B cell (primary cell): ENCODE data around the gene RHOA. TPM values are rescaled to one million over a fixed set of nuclear protein-coding genes. Genes with fewer than 3 reads are reported as not detected.

ENCODE experiments used
- ATAC-seq: fragments of 200-7000 bp; cut with Tn5 transposase; one replicate; pipeline ENCODE4 v1.10.0; 2021; ENCODE audit warnings: low read depth, mild to moderate bottlenecking, moderate number of reproducible peaks, moderate library complexity
- CTCF ChIA-PET: fragments of 350-600 bp; sonication (Branson Sonifier 250); formaldehyde crosslinking; loops from one replicate; lab custom pipeline; 2021; ENCODE audit warnings: antibody characterized with exemption, inconsistent platforms; lab: Charles Lee
- POLR2A ChIA-PET: fragments of 350-600 bp; sonication (Branson Sonifier 250); formaldehyde crosslinking; loops from one replicate; lab custom pipeline; 2021; ENCODE audit warnings: antibody characterized with exemption; lab: Charles Lee
- DNase-seq: peaks from one replicate; pipeline ENCODE4 v3.0.0; 2013
- H2AFZ ChIP-seq: 2 replicates; pipeline ENCODE4 v1.6.1; 2012; ENCODE audit warnings: mild to moderate bottlenecking, low read depth, low read length; ENCODE audit not compliant: insufficient read depth, poor library complexity, severe bottlenecking
- H3K27ac ChIP-seq, 2 donors: 1 replicate in 1 of 2; 2 replicates in 1 of 2; pipeline ENCODE4 v1.5.1; 2012 to 2013; ENCODE audit warnings: low read length in 2 of 2, mild to moderate bottlenecking in 2 of 2, moderate library complexity in 1 of 2
- H3K27me3 ChIP-seq, 4 experiments: fragments of 200-600 bp in 1 of 4; sonication (generic) in 1 of 4; replicated peaks in 1 of 4; 1 replicate in 2 of 4; 2 replicates in 2 of 4; pipeline versions ENCODE4 v1.6.1 to v1.7.0; 2013 to 2016; ENCODE audit warnings: low read length in 3 of 4, mild to moderate bottlenecking in 2 of 4, mixed read lengths in 1 of 4, moderate library complexity in 1 of 4; ENCODE audit not compliant: insufficient read depth in 4 of 4, control insufficient read depth in 3 of 4; ENCODE audit errors: control extremely low read depth in 1 of 4
- H3K36me3 ChIP-seq, 2 experiments: replicated peaks in 1 of 2; 1 replicate in 1 of 2; 2 replicates in 1 of 2; pipeline versions ENCODE4 v1.6.1 to v1.7.1; 2013; ENCODE audit warnings: low read length in 1 of 2; ENCODE audit not compliant: insufficient read depth in 2 of 2, control insufficient read depth in 1 of 2; ENCODE audit errors: control extremely low read depth in 1 of 2, extremely low read depth in 1 of 2
- H3K4me1 ChIP-seq, 2 donors: fragments of 200-600 bp in 1 of 2; sonication (generic) in 1 of 2; 1 replicate in 1 of 2; 2 replicates in 1 of 2; pipeline versions ENCODE4 v1.5.1 to v1.6.1; 2013 to 2017; ENCODE audit warnings: low read length in 2 of 2; ENCODE audit not compliant: control insufficient read depth in 2 of 2, insufficient read depth in 2 of 2
- H3K4me2 ChIP-seq: replicated peaks from 2 replicates; pipeline ENCODE3; 2012; ENCODE audit warnings: mild to moderate bottlenecking, low read depth, low read length; ENCODE audit not compliant: poor library complexity, severe bottlenecking
- H3K4me3 ChIP-seq, 5 experiments: fragments of 200-600 bp in 1 of 5; sonication (generic) in 1 of 5; 1 replicate in 3 of 5; 2 replicates in 2 of 5; pipeline versions ENCODE4 v1.5.1 to v1.7.0; 2011 to 2016; ENCODE audit warnings: low read length in 4 of 5, mild to moderate bottlenecking in 4 of 5, low read depth in 2 of 5, control low read depth in 1 of 5, moderate library complexity in 1 of 5; ENCODE audit not compliant: insufficient read depth in 1 of 5; ENCODE audit errors: control extremely low read depth in 1 of 5, extremely low read depth in 1 of 5
- H3K79me2 ChIP-seq: fragments of 200-600 bp; sonication (generic); one replicate; pipeline ENCODE4 v1.6.0; 2016; ENCODE audit warnings: low read length; ENCODE audit not compliant: control insufficient read depth, insufficient read depth
- H3K9ac ChIP-seq: fragments of 200-600 bp; sonication (generic); 2 replicates; pipeline ENCODE4 v1.6.1; 2017; ENCODE audit warnings: mild to moderate bottlenecking, low read length, moderate library complexity
- H3K9me3 ChIP-seq, 3 donors: one replicate each; pipeline versions ENCODE4 v1.6.1 to v1.7.1; 2013; ENCODE audit warnings: low read length in 2 of 3; ENCODE audit not compliant: control insufficient read depth in 2 of 3, insufficient read depth in 1 of 3; ENCODE audit errors: control extremely low read depth in 1 of 3
- H4K20me1 ChIP-seq: 2 replicates; pipeline ENCODE4 v1.6.0; 2012; ENCODE audit warnings: mild to moderate bottlenecking, low read length; ENCODE audit not compliant: insufficient read depth, control insufficient read depth, poor library complexity, severe bottlenecking
- H3K27ac Mint-ChIP-seq: one replicate; pipeline ENCODE4 v1.8.0; 2021; ENCODE audit warnings: mixed read lengths
- H3K27me3 Mint-ChIP-seq: one replicate; pipeline ENCODE4 v1.8.0; 2021; ENCODE audit warnings: mixed read lengths
- H3K4me1 Mint-ChIP-seq: one replicate; pipeline ENCODE4 v1.8.0; 2021; ENCODE audit warnings: mixed read lengths
- H3K4me3 Mint-ChIP-seq: one replicate; pipeline ENCODE4 v1.8.0; 2021; ENCODE audit warnings: mixed read lengths
- H3K9me3 Mint-ChIP-seq: one replicate; pipeline ENCODE4 v1.8.0; 2022; ENCODE audit warnings: mixed read lengths; ENCODE audit not compliant: insufficient read depth
- EZH2 ChIP-seq: IDR thresholded peaks from 2 replicates; pipeline ENCODE4 v1.6.1; 2012; ENCODE audit warnings: borderline replicate concordance, low read depth, mild to moderate bottlenecking, moderate library complexity, low read length; ENCODE audit not compliant: insufficient read depth, poor library complexity, severe bottlenecking
- WGBS: methylation state at CpG from one replicate; pipeline ENCODE4 v1.1.5; 2013; ENCODE audit warnings: missing lambda C conversion rate; ENCODE audit not compliant: insufficient coverage; 5-methylcytosine and 5-hydroxymethylcytosine counted together
- intact Hi-C: fragments of 100-400 bp; cut with micrococcal nuclease; formaldehyde crosslinking; loops from one replicate; pipeline ENCODE4 v1.10.0; 2022
- polyA plus RNA-seq: library from polyadenylated mRNA; depleted of rRNA; stranded (reverse); fragments of >200 nt; gene quantifications from 2 replicates; pipeline ENCODE4 v1.2.3, GENCODE V29; 2012
- total RNA-seq, 2 donors: library from RNA; stranded (reverse); fragments of 120-200 nt in 1 of 2; gene quantifications; 1 replicate in 1 of 2; 2 replicates in 1 of 2; pipeline versions ENCODE4 v1.2.3 to v1.2.4, GENCODE V29; 2013 to 2022
- TF ChIP-seq, protein P1 (sequence below): fragments of 200-600 bp; IDR thresholded peaks from one replicate; pipeline ENCODE4 v1.8.0; 2022; ENCODE audit warnings: antibody characterized with exemption, mild to moderate bottlenecking

Gene RHOA
- total and polyA plus RNA-seq, 2 donors (not counting 1 experiment from before 2014, with no cell fraction given), result 244 to 298 TPM

DNA sequence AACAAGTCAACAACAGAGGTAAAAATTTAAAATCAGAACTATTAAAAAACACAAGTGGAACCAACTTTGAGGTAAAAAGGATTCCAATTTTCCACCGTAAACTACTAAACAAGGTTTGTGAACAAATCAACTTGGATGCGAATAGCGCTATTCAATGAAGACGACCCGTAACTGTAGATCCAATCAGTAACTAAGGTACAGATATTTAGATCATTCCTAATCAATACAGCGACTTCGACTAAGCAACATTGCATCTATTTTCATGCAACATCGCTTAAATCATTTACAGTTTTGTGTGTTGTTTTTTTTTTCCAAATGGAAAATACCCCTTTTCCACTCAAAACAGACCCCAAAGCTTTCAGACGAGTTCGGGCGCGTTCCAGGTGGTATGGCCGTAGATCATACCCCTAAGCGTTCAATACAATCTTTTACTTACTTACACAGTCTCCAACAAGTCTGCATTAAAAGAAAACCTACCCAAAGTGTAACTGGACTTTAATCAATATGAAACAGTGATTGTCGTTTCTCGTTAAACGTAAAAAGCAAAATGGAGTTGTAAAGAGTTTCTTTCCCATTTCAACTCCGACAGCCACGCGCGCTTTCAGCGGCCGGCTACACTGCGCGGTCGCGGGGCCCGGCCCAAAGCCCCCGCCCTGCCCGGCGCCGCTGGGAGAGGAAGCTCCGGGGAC, 786 bp downstream of the RHOA start:
- intact Hi-C loops, result loop anchor here (5.0 kb wide), 1 partner anchor 261 kb away; the partner anchor contains the start of gene APEH
- Histone ChIP-seq H3K4me3 (peak overlapping the region; percentile 64 to 96 (median 74)), H3K36me3 (peaks cover 0 to 13% of the 10 kb centered on the region in 2 experiments), H3K27me3 (no peaks in the 10 kb centered on the region), H3K4me1 (peaks cover 71 to 82% of the 10 kb centered on the region in 2 donors), H3K4me2 (peak overlapping the region; percentile 72), H2AFZ (peak overlapping the region; percentile 63), H3K27ac (peak overlapping the region; percentile 89 to 96), H3K79me2 (peaks cover 81% of the 10 kb centered on the region), H3K9me3 (no peaks in the 10 kb centered on the region), H3K9ac (peak overlapping the region; percentile 85), H4K20me1 (peaks cover 51% of the 10 kb centered on the region)
- H3K27me3 Mint-ChIP-seq, result no peaks in the 10 kb centered on the region
- 0% methylated on average over 17 of the region's 33 CpGs for WGBS
- CTCF ChIA-PET, result interaction anchor here (1.7 to 3.9 kb wide), 3 partner anchors 38 to 71 kb away, joined by 4 to 23 read pairs (median 15); partner anchors contain the start of gene USP4
- DNase-seq, result no peak
- H3K9me3 Mint-ChIP-seq, result no peaks in the 10 kb centered on the region
- H3K4me3 Mint-ChIP-seq, result peak overlapping the region; percentile 96
- POLR2A ChIA-PET, result interaction anchor here (0.8 to 3.0 kb wide), 8 partner anchors 17 to 72 kb away, joined by 3 to 45 read pairs (median 10); partner anchors contain the start of genes DAG1, GPX1, NICN1 and USP4
- peak overlapping the region; percentile 95 for H3K27ac Mint-ChIP-seq
- H3K4me1 Mint-ChIP-seq, result peaks cover 73% of the 10 kb centered on the region
- ATAC-seq, result no peak
- TF ChIP-seq, protein P1, sequence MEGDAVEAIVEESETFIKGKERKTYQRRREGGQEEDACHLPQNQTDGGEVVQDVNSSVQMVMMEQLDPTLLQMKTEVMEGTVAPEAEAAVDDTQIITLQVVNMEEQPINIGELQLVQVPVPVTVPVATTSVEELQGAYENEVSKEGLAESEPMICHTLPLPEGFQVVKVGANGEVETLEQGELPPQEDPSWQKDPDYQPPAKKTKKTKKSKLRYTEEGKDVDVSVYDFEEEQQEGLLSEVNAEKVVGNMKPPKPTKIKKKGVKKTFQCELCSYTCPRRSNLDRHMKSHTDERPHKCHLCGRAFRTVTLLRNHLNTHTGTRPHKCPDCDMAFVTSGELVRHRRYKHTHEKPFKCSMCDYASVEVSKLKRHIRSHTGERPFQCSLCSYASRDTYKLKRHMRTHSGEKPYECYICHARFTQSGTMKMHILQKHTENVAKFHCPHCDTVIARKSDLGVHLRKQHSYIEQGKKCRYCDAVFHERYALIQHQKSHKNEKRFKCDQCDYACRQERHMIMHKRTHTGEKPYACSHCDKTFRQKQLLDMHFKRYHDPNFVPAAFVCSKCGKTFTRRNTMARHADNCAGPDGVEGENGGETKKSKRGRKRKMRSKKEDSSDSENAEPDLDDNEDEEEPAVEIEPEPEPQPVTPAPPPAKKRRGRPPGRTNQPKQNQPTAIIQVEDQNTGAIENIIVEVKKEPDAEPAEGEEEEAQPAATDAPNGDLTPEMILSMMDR, result no peak
- TF ChIP-seq EZH2, result no peak
